HepG2 (cell line): ENCODE measurements around the gene PLEKHG2. TPM values are rescaled to one million over a fixed set of nuclear protein-coding genes. Genes with fewer than 3 reads are reported as not detected.

Experiments used
- CEBPG ChIP-seq: IDR thresholded peaks from 2 replicates; pipeline ENCODE4 v1.6.1; 2016
- CHD2 ChIP-seq: IDR thresholded peaks from 2 replicates; pipeline ENCODE4 v1.6.1; 2011; ENCODE audit warnings: low read depth, low read length, improper control_type of control experiment
- CHD4 ChIP-seq: fragments of 200-600 bp; sonication (generic); IDR thresholded peaks from 2 replicates; pipeline ENCODE4 v1.7.0; 2017; ENCODE audit warnings: mild to moderate bottlenecking, low read length, borderline replicate concordance
- FIP1L1 ChIP-seq: fragments of 200-400 bp; formaldehyde crosslinking; IDR thresholded peaks from 2 replicates; pipeline ENCODE4 v1.6.1; 2018; ENCODE audit warnings: low read depth, mild to moderate bottlenecking, low read length, moderate library complexity, borderline replicate concordance; ENCODE audit not compliant: insufficient read depth
- HHEX ChIP-seq: IDR thresholded peaks from 2 replicates; pipeline ENCODE4 v1.6.1; 2016; ENCODE audit warnings: control low read depth
- HINFP ChIP-seq: sonication (generic); formaldehyde crosslinking; IDR thresholded peaks from 2 replicates; pipeline ENCODE4 v1.4.0; 2020; ENCODE audit warnings: low read depth, mild to moderate bottlenecking, missing genetic modification reagents
- HNRNPL ChIP-seq: fragments of 200-400 bp; formaldehyde crosslinking; IDR thresholded peaks from 2 replicates; pipeline ENCODE4 v1.6.1; 2017; ENCODE audit warnings: mild to moderate bottlenecking, low read depth, low read length
- MLLT10 ChIP-seq: sonication (generic); formaldehyde crosslinking; IDR thresholded peaks from 2 replicates; pipeline ENCODE4 v1.4.0; 2020; ENCODE audit warnings: missing genetic modification reagents
- MTA1 ChIP-seq: sonication (generic); formaldehyde crosslinking; IDR thresholded peaks from 2 replicates; pipeline ENCODE4 v1.4.0; 2020; ENCODE audit warnings: missing genetic modification reagents, mild to moderate bottlenecking, borderline replicate concordance
- PLRG1 ChIP-seq: fragments of 450-650 bp; conservative IDR thresholded peaks from 2 replicates; pipeline ENCODE4 v1.6.1; 2016
- POGK ChIP-seq: sonication (generic); formaldehyde crosslinking; conservative IDR thresholded peaks from 2 replicates; pipeline ENCODE4 v1.8.0; 2022; ENCODE audit warnings: mild to moderate bottlenecking, moderate library complexity, missing genetic modification reagents
- RFX5 ChIP-seq: IDR thresholded peaks from 2 replicates; pipeline ENCODE4 v1.6.1; 2011; ENCODE audit warnings: low read depth, low read length, improper control_type of control experiment
- SIX1 ChIP-seq: sonication (generic); formaldehyde crosslinking; IDR thresholded peaks from 2 replicates; pipeline ENCODE4 v1.4.0; 2020; ENCODE audit warnings: missing genetic modification reagents, borderline replicate concordance
- TCF12 ChIP-seq, 2 experiments: fragments of 450-650 bp in 1 of 2; sonication (generic) in 1 of 2; formaldehyde crosslinking in 1 of 2; IDR thresholded peaks; 2 replicates each; pipeline versions ENCODE4 v1.6.1 to v1.8.0; 2017 to 2022; ENCODE audit warnings: antibody characterized with exemption in 1 of 2, mild to moderate bottlenecking in 1 of 2, missing genetic modification reagents in 1 of 2, moderate library complexity in 1 of 2
- XBP1 ChIP-seq: sonication (generic); formaldehyde crosslinking; IDR thresholded peaks from 2 replicates; pipeline ENCODE4 v1.5.0; 2020; ENCODE audit warnings: missing genetic modification reagents
- ZFP62 ChIP-seq: sonication (generic); formaldehyde crosslinking; IDR thresholded peaks from 2 replicates; pipeline ENCODE4 v1.4.0; 2020; ENCODE audit warnings: missing genetic modification reagents
- ZNF225 ChIP-seq: sonication (generic); formaldehyde crosslinking; IDR thresholded peaks from 2 replicates; pipeline ENCODE4 v1.4.0; 2020; ENCODE audit warnings: mild to moderate bottlenecking, missing genetic modification reagents
- ZNF446 ChIP-seq: sonication (generic); formaldehyde crosslinking; IDR thresholded peaks from 2 replicates; pipeline ENCODE4 v1.5.0; 2020; ENCODE audit warnings: mild to moderate bottlenecking, missing genetic modification reagents
- ZNF704 ChIP-seq: sonication (generic); formaldehyde crosslinking; IDR thresholded peaks from 2 replicates; pipeline ENCODE4 v1.8.1; 2023; ENCODE audit warnings: mild to moderate bottlenecking, inconsistent platforms, moderate library complexity, missing genetic modification reagents, borderline replicate concordance
- ZNF777 ChIP-seq: sonication (generic); formaldehyde crosslinking; IDR thresholded peaks from 2 replicates; pipeline ENCODE4 v1.4.0; 2020; ENCODE audit warnings: missing genetic modification reagents
- polyA plus RNA-seq, 8 experiments: library from polyadenylated mRNA; depleted of rRNA in 3 of 8; stranded (reverse) in 7 of 8; unstranded in 1 of 8; fragments of >200 nt; fragmentation: Illumina TruSeq in 4 of 8; extraction: Trizol in 4 of 8; gene quantifications; 2 replicates each; pipeline versions ENCODE4 v1.2.1 to v1.2.3, GENCODE V29; 2011 to 2016; ENCODE audit warnings: low read depth in 4 of 8, missing spikeins in 1 of 8, mixed read lengths in 1 of 8; ENCODE audit not compliant: insufficient read depth in 1 of 8
- total RNA-seq, 5 experiments: library from RNA; depleted of rRNA; stranded (reverse); fragments of >200 nt; fragmentation: Illumina TruSeq; extraction: Trizol; gene quantifications; 2 replicates each; pipeline ENCODE4 v1.2.3, GENCODE V29; 2016; ENCODE audit warnings: low read depth in 1 of 5
- TF ChIP-seq, protein P1 (sequence below): sonication (generic); formaldehyde crosslinking; IDR thresholded peaks from 2 replicates; pipeline ENCODE4 v1.5.1; 2020; ENCODE audit warnings: mild to moderate bottlenecking, moderate library complexity, missing genetic modification reagents
- TF ChIP-seq, protein P2 (sequence below): sonication (generic); formaldehyde crosslinking; IDR thresholded peaks from 2 replicates; pipeline ENCODE4 v1.4.0; 2020; ENCODE audit warnings: missing genetic modification reagents

The PLEKHG2 gene
- total and polyA plus RNA-seq, 2 of the 13 experiments (the other 11 are each of a cell fraction or from before 2014, with no cell fraction given), result 3.6 to 6.8 TPM

GRCh38 chr19:39410017-39410830 lies 2.2 kb upstream of the PLEKHG2 start (continued):
- peak; percentile 1; the same call in 1 of the 2 replicates for TF ChIP-seq POGK (CRISPR knock-in tag)
- no peak for TF ChIP-seq HHEX
- no peak for TF ChIP-seq ZNF446 (CRISPR knock-in tag)
- TF ChIP-seq MTA1 (CRISPR knock-in tag), result 0 out of 2 replicates have a peak, but pooled peaks have one; percentile 24
- no peak for TF ChIP-seq MLLT10
- TF ChIP-seq TCF12 (IDR thresholded peaks at IDR 0.05), result no peak
- TF ChIP-seq TCF12 (CRISPR knock-in tag; IDR thresholded peaks at IDR 0.05), result no peak
- TF ChIP-seq RFX5, result no peak
- no peak for TF ChIP-seq ZNF225 (CRISPR knock-in tag)
- TF ChIP-seq ZFP62, result no peak
- no peak for TF ChIP-seq CEBPG (CRISPR knock-in tag)
- no peak for TF ChIP-seq CHD2
- TF ChIP-seq HINFP, result no peak
- no peak for TF ChIP-seq PLRG1
- TF ChIP-seq ZNF777 (CRISPR knock-in tag), result peak; percentile 43; the same call in 1 of the 2 replicates
- no peak for TF ChIP-seq HNRNPL
- no peak for TF ChIP-seq SIX1
- TF ChIP-seq, protein P1, sequence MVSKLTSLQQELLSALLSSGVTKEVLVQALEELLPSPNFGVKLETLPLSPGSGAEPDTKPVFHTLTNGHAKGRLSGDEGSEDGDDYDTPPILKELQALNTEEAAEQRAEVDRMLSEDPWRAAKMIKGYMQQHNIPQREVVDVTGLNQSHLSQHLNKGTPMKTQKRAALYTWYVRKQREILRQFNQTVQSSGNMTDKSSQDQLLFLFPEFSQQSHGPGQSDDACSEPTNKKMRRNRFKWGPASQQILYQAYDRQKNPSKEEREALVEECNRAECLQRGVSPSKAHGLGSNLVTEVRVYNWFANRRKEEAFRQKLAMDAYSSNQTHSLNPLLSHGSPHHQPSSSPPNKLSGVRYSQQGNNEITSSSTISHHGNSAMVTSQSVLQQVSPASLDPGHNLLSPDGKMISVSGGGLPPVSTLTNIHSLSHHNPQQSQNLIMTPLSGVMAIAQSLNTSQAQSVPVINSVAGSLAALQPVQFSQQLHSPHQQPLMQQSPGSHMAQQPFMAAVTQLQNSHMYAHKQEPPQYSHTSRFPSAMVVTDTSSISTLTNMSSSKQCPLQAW (CRISPR knock-in tag), result no peak
- no peak for TF ChIP-seq XBP1 (CRISPR knock-in tag)
- no peak for TF ChIP-seq CHD4
- TF ChIP-seq, protein P2, sequence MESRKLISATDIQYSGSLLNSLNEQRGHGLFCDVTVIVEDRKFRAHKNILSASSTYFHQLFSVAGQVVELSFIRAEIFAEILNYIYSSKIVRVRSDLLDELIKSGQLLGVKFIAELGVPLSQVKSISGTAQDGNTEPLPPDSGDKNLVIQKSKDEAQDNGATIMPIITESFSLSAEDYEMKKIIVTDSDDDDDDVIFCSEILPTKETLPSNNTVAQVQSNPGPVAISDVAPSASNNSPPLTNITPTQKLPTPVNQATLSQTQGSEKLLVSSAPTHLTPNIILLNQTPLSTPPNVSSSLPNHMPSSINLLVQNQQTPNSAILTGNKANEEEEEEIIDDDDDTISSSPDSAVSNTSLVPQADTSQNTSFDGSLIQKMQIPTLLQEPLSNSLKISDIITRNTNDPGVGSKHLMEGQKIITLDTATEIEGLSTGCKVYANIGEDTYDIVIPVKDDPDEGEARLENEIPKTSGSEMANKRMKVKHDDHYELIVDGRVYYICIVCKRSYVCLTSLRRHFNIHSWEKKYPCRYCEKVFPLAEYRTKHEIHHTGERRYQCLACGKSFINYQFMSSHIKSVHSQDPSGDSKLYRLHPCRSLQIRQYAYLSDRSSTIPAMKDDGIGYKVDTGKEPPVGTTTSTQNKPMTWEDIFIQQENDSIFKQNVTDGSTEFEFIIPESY (CRISPR knock-in tag), result no peak
- no peak for TF ChIP-seq ZNF704 (CRISPR knock-in tag)
- TF ChIP-seq FIP1L1, result no peak
